IPS DF 4.7 (cell line): Measurements from ENCODE around the gene ODF4.
"Not testable (repeated sequence)": the region's sequence is repeated elsewhere in the genome, so short reads cannot be mapped to it uniquely, and the experiment has no call there.

Experiments
- DNase-seq: peaks from one replicate; pipeline ENCODE4 v3.0.0-alpha.2; 2013; ENCODE audit warnings: low spot score; ENCODE audit errors: extremely low read depth

Gene ODF4

DNA sequence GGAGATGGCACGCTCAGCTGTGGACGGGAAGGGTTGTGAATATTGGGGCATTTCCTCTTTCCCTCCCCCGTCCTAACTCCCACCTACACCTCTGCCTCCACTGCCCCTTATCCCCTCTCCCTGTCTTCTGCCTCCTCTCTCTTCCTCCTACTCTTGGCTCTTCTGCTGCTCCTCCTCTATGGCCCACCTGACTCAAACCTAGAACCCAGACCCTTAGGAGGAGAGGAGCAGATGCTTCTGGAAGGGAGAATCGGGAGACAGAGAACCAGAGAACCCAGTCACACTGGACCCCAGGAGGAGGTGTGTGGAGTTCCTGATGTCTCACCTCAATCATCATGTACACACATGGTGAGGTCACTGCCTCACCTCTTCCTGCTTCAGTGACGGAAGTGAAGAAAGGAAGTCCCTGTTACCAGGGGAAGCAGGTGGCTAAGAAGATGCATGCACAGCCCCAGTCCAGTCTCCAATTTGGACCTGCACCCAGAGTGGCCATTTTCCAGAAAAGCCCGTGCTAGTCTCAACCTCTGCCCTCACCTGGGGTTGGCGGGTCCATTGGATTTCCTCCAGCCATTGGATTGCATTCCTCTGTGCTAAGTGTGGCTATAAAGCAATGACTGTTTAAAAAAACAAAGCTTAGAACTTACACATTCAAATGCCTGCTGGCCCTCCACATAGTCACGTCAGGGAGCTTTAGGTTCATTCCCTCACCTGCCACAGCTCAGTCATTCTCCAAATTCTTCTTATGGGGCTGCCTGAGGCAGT lies 54.0 kb downstream of the ODF4 start:
- DNase-seq: no peak

DNA sequence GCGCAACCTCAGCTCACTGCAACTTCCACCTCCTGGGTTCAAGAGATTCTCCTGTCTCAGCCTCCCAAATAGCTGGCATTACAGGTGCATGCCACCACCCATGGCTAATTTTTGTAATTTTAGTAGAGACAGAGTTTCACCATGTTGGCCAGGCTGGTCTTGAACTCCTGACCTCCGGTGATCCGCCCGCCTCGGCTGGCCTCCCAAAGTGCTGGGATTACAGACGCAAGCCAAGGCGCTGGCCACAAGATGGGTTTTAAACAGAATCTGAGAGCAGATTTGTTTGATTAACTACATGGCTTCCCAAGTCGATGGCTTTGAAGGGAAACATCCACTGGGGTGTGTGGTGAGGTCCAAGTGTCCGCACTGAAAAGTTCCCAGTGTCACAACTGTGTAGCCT lies 54.9 kb downstream of the ODF4 start:
- not testable (repeated sequence) for DNase-seq
